Lower lobe of right lung (tissue), 2 donors: ENCODE data around the gene LAMC1. TPM values are rescaled to one million over a fixed set of nuclear protein-coding genes. Genes with fewer than 3 reads are reported as not detected.
A peak's percentile ranks its signal among the peaks of the same experiment; 100 is the strongest.

Source experiments
- ATAC-seq, 2 donors: fragments of 200-7000 bp; cut with Tn5 transposase; one replicate each; pipeline ENCODE4 v1.9.1; 2020 to 2022; ENCODE audit warnings: mild to moderate bottlenecking in 2 of 2, moderate library complexity in 2 of 2
- DNase-seq: peaks from one replicate; pipeline ENCODE4 v3.0.0-alpha.2; 2020
- H3K27ac ChIP-seq: fragments of 200-600 bp; one replicate; pipeline ENCODE4 v1.8.0; 2022
- H3K27me3 ChIP-seq: fragments of 200-600 bp; one replicate; pipeline ENCODE4 v1.8.0; 2022; ENCODE audit warnings: low read depth
- H3K36me3 ChIP-seq: fragments of 200-600 bp; one replicate; pipeline ENCODE4 v1.8.0; 2022; ENCODE audit warnings: mild to moderate bottlenecking
- H3K4me1 ChIP-seq: fragments of 200-600 bp; one replicate; pipeline ENCODE4 v1.8.0; 2022
- H3K4me3 ChIP-seq: fragments of 200-600 bp; one replicate; pipeline ENCODE4 v1.8.0; 2022; ENCODE audit warnings: mild to moderate bottlenecking
- H3K9me3 ChIP-seq: fragments of 200-600 bp; one replicate; pipeline ENCODE4 v1.8.0; 2022
- intact Hi-C: fragments of 100-400 bp; cut with DNase I; formaldehyde crosslinking; loops from one replicate; pipeline ENCODE4 v1.11.0; 2022
- long read RNA-seq: library from polyadenylated mRNA; unstranded; transcript quantifications from one replicate; pipeline ENCODE4 v2.0.0, GENCODE V29; 2021
- total RNA-seq: library from RNA; stranded (reverse); fragmentation: NEBNext Ultra II Directional; extraction: Animal tissue kit (Norgen Biotek cat#: 25700); gene quantifications from one replicate; pipeline ENCODE4 v1.2.1, GENCODE V29; 2021
- TF ChIP-seq, protein P1 (sequence below): fragments of 200-600 bp; IDR thresholded peaks from one replicate; pipeline ENCODE4 v1.8.0; 2022; ENCODE audit warnings: antibody characterized with exemption, mild to moderate bottlenecking
- donor health status: DM: no; HTN: yes; CAD: no; lungs with severe emphysema.

LAMC1 gene
- 96.9 TPM for total RNA-seq
- long read RNA-seq, full-length matches to known transcripts, result 20 of 79 reads
- long read RNA-seq, partial matches to known transcripts, result 50 of 79 reads
- long read RNA-seq, other reads (novel, unspliced or antisense), result 9 of 79 reads

DNA sequence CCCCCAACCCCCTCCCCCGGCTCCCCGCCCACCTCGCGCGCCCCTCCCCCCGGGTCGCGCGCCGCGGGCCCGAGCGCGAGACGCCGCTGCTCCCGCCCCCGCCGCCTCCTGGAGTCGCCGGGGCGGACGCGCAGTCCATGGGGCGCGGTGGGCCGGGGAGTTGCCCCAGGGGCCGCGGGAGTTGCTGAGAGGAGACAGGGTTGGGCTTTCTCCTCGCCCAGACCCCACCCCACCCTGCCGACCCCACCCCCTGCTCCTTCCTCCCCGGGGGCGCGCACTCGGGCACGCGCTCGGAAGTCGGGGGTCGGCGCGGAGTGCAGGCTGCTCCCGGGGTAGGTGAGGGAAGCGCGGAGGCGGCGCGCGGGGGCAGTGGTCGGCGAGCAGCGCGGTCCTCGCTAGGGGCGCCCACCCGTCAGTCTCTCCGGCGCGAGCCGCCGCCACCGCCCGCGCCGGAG, at the start of gene LAMC1:
Gene LAMC1 (plus strand): TSS at position 275 of the 455 bp plus-strand sequence. CDS start 297 bp downstream, outside the sequence.
- Histone ChIP-seq H3K27me3 (no peaks in the 10 kb centered on the region), H3K4me3 (peak within 1 kb of the TSS; percentile 70), H3K27ac (peak within 1 kb of the TSS; percentile 97), H3K4me1 (peaks cover 15% of the 10 kb centered on the region), H3K36me3 (no peaks in the 10 kb centered on the region), H3K9me3 (no peaks in the 10 kb centered on the region)
- TF ChIP-seq, protein P1, sequence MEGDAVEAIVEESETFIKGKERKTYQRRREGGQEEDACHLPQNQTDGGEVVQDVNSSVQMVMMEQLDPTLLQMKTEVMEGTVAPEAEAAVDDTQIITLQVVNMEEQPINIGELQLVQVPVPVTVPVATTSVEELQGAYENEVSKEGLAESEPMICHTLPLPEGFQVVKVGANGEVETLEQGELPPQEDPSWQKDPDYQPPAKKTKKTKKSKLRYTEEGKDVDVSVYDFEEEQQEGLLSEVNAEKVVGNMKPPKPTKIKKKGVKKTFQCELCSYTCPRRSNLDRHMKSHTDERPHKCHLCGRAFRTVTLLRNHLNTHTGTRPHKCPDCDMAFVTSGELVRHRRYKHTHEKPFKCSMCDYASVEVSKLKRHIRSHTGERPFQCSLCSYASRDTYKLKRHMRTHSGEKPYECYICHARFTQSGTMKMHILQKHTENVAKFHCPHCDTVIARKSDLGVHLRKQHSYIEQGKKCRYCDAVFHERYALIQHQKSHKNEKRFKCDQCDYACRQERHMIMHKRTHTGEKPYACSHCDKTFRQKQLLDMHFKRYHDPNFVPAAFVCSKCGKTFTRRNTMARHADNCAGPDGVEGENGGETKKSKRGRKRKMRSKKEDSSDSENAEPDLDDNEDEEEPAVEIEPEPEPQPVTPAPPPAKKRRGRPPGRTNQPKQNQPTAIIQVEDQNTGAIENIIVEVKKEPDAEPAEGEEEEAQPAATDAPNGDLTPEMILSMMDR, result no peak
- ATAC-seq (peak; percentile 80 to 88), DNase-seq (peak; percentile 70)
- intact Hi-C loops, result no loop called here

DNA sequence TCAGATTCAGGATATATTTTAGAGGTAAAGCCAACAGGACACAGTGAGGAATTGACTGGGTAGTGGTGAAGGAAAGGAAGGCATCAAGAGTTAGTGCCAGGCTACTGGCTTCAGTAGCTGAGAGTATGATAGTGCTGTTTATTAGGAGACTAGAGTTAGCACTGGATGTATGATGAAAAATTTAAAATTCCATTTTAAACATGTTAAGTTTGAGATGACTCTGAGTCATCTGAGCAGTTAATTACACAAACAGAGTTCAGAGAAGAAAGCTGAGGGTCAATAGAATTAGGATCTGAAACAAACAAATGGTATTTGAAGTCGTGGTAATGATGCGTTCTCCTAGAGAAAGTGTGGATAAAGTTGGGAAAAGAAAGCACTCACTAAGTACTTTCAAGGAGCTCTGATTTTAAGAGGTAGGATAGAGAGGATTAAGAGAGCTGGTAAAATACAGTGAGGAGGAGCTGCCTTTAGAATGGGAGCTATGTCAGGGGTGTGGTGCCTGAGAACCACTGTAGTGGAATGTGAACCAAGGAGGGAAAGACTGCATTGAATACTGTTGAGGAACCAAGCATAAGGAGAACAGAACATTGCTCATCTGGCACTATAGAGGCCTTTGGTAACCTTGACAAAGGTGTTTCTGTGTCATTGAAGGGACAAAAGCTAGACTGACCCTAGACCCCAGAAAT, 48.6 kb upstream of the LAMC1 start:
- ATAC-seq, result peak in 1 of 2 donors; percentile 45
- intact Hi-C loops, result no loop called here
- TF ChIP-seq, protein P1, result no peak
- Histone ChIP-seq H3K4me1 (no peaks in the 10 kb centered on the region), H3K36me3 (no peaks in the 10 kb centered on the region), H3K27ac (no peak overlapping the region), H3K4me3 (no peak overlapping the region), H3K27me3 (no peaks in the 10 kb centered on the region), H3K9me3 (no peaks in the 10 kb centered on the region)
- DNase-seq, result no peak

DNA sequence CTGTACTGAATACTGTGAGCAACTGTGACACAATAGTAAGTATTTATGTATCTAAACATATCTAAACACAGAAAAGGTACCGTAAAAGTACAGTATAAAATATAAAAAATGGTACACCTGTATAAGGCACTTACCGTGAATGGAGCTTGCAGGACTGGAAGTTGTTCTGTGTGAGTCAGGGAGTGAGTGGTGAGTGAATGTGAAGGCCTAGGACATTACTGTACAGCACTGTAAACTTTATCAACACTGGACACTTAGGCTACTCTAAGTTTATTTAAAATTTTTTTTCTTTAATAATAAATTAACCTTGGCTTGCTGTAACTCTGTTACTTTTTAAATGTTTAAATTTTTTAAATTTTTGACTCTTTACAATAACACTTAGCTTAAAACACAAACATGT, 45.7 kb upstream of the LAMC1 start:
- TF ChIP-seq, protein P1, result no peak
- intact Hi-C loops, result no loop called here

DNA sequence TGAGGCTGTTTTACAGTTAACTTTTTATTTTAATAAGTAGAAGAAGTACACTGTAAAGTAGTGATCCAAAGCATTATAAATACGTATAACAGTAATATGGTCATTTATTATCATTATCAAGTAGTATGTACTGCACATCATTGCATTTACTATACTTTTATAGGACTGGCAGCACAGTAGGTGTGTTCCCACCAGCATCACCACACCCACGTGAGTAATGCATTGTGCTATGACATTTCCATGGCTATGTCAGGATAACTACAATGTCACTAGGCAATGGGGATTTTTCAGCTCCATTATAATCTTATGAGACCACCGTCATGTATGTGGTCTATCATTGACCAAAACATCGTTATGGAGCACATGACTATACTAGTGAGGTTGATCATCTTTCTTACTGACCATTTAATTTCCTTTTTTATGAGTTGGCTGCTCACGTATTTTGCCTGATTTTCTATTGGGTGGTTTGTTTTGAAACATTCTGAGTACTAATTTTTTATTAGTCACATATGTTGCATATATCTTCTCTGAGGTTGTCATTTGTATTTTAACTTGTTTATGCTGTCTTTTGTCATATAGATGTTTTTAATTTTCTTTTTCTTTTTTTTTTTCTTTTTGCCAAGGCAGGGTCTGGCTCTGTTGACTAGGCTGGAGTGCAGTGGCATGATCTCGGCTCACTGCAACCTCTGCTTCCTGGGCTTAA, 44.9 kb upstream of the LAMC1 start:
- ATAC-seq, result no peak
- Histone ChIP-seq H3K27me3 (no peaks in the 10 kb centered on the region), H3K9me3 (no peaks in the 10 kb centered on the region), H3K4me3 (no peak overlapping the region), H3K4me1 (no peaks in the 10 kb centered on the region), H3K27ac (no peak overlapping the region), H3K36me3 (no peaks in the 10 kb centered on the region)
- DNase-seq, result no peak
- intact Hi-C loops, result no loop called here
- TF ChIP-seq, protein P1, result no peak

More for the DNA sequence above, 45.7 kb upstream of the LAMC1 start:
- Histone ChIP-seq H3K27ac (no peak overlapping the region), H3K36me3 (no peaks in the 10 kb centered on the region), H3K4me3 (no peak overlapping the region), H3K27me3 (no peaks in the 10 kb centered on the region), H3K9me3 (no peaks in the 10 kb centered on the region), H3K4me1 (no peaks in the 10 kb centered on the region)
- ATAC-seq (no peak), DNase-seq (no peak)

DNA sequence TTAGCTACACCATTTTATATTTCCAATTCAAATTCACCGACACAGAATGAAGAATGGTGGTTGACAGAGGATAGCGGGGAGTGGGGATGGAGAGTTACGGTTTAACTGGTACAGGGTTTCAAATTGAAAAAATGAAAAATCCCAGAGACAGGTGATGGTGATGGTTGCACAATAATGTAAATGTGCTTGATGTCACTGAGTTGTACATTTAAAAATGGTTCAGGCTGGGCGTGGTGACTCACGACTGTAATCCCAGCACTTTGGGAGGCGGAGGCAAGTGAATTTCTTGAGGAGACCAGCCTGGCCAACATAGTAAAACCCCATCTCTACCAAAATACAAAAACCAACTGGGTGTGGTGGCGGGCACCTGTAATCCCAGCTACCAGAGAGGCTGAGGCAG, 39.1 kb upstream of the LAMC1 start:
- TF ChIP-seq, protein P1, result no peak

More for the DNA sequence above, 39.1 kb upstream of the LAMC1 start:
- Histone ChIP-seq H3K9me3 (no peaks in the 10 kb centered on the region), H3K27me3 (no peaks in the 10 kb centered on the region), H3K4me3 (no peak overlapping the region), H3K36me3 (no peaks in the 10 kb centered on the region), H3K4me1 (no peaks in the 10 kb centered on the region), H3K27ac (no peak overlapping the region)
- ATAC-seq (no peak), DNase-seq (no peak)
- intact Hi-C loops, result no loop called here
